HG03378 (cell line): ENCODE measurements around the gene CFAP57.

ENCODE experiments used
- ATAC-seq: cut with Tn5 transposase; IDR thresholded peaks from one replicate; pipeline ENCODE4 v1.9.1; 2021; ENCODE audit warnings: mild to moderate bottlenecking, moderate library complexity; ENCODE audit not compliant: unreplicated experiment

The CFAP57 gene

DNA sequence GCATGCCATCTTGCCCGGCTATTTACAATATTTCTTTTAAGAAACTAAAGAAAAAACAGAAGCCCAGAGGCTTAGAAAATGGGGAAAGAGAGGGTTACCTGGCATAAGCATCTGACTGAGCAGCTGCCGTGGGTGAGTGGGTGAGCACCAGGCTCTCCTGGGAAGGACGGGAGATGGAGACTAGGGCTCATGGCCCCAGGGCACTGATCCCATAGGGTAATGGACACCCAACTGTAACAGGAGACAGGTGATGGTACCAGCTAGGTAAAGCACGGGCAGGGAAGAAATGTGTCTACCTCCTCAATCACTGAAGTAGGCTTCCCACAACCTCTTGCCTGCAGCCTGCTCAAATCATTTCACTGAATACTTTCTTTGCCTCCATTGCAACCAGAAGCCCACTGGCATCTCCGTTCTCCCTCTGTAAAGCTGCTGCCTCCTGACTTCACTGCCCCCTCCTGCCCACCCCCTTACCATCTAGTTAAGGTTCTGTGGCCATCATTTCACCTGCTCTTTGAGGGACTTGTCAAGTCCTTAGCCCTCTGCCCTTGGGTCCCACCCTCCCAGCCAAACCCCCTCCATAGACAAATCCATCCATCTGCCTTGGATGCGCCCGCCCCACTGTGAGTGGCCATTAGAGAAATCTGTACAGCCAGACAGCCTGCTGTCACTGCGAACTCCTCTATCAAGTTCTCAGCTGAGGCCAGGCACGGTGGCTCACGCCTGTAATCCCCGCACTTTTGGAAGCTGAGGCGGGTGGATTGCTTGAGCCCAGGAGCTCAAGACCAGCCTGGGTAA lies 103.9 kb downstream of the CFAP57 start:
- no peak for ATAC-seq

- no peak for ATAC-seq
These were observed 104.5 kb downstream of the CFAP57 start for GRCh38 chr1:43276673-43277072.

GRCh38 chr1:43277116-43277876 lies 105.2 kb downstream of the CFAP57 start:
- ATAC-seq = no peak

- ATAC-seq = no peak
These were observed 107.0 kb downstream of the CFAP57 start for GRCh38 chr1:43279161-43279560.

DNA sequence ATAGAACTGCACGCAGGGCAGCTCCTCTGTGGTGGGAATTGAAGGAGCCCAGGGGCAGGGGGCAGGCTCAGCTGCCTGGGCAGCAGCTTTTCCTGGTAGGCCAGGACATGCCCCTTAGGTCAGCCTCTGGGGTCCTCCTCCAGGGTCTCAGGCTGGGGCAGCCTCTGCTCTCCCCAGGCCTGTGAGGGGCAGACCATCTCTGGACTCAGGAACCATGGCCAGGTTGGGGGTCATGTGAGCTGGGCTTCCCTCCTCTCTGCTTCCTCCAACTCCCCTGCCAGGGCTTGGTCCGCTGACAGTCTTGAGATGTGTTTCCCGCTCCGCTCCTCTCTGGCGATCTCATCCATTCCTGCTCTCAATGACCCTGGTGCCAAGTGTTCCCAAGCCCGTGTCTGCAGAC lies 107.5 kb downstream of the CFAP57 start:
- no peak for ATAC-seq

DNA sequence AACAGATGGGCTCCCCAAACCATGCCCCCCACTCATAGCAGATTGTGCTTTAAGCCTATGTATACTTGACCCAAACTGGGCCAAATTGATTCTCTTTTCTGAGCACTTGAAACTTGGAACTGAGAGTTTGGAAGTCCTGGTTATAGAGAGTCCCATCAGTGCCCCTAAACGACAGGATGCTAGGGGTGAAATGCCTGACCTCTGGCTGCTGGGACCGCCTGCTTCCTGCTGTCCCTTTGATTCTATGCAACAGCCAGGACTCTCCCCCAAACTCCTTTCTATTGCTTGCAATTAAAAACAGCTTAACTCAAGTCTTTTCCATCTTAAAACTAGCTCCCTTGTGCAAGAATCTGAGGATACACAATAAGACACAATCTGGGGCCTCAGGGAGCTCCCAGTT lies 108.6 kb downstream of the CFAP57 start:
- no peak for ATAC-seq

DNA sequence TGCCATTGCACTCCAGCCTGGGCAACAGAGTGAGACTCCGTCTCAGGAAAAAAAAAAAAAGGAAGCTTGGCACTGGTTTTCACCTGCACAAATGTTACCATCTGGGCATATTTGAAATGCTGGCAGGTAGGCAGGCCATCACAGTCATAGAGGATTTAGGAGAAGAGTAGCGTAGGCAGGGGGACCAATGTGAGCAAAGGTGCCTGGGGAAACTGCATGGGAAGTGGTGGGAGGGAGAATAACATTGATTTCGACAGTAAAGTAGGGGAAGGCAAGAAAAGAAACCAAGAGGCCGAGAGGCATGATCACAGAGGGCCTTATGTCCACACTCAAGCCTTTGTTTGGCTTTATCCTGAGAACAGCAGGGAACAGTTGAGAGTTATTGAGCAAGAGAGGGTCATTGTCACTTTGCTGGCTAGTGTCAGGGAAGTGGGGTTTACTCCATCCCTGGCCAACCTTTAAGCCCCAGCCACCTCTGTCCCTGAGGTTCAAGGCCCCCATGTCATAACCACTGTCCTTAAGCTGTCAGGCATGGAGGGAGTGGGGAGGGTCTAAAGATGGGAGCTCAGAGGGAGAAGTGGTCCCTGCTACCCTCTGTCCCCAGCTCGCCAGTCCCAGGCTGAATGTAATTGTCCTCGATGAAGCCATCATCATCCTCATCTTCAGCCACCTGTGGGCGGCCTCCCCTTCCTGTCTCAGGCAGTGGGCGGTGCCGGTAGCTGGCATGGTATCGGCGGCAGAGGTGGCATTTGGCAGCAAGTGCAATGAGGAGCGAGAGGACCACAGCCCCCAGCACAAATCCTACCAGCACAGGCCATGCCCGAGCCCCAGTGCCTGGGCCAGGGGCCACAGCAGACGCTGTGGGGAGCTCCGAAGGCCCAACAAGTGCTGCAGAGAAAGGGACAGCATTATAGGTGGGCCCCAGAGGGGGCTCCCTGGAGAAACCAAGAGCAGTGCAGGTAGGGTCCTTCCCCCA lies 110.4 kb downstream of the CFAP57 start:
- no peak for ATAC-seq

DNA sequence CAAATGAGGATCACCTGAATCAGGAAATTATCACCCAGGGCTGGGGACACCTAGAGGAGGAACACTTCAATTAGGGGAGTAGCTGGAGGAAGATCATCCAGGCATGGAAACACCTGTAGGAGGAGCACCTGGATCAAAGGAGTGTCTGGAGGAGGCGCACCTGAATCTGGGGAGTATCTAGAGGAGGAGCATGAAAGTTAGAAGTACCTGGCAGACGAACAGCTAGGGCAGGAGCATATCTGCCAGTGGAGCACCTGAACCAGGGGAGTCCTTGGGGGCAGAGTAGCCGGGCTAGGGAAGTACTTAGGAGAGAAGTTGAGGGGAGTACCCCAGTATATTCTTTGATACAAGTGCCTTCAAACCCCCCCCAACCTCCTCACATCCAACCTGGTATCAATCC lies 111.9 kb downstream of the CFAP57 start:
- no peak for ATAC-seq

- no peak for ATAC-seq
These were observed 112.5 kb downstream of the CFAP57 start for GRCh38 chr1:43284546-43285110.

- ATAC-seq = no peak
These were observed 113.3 kb downstream of the CFAP57 start, which contains the start of gene C1orf210 for GRCh38 chr1:43285269-43285990. TSS of gene C1orf210 (minus strand) at chr1:43285581. CDS start at chr1:43283270, 2,311 bp downstream.

DNA sequence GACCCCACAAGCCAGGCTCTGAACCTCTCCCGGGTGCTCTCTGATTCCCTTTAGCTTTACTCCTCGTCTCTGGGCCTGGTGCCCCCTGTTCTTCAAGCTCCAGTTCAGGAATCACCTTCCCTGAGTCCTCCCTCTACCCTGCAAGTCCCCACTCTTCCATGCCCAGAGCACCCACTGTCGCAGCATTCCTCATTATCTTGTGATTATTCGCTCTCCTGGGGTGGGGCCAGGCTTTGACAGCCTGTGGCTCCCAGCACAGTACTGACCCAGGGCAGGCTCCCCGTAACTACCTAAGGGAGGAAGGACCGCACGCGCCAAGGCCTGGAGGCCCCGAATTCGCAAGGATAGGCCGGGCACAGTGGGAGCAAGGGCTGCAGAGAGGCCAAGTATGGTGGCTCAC lies 114.0 kb downstream of the CFAP57 start:
- no peak for ATAC-seq

DNA sequence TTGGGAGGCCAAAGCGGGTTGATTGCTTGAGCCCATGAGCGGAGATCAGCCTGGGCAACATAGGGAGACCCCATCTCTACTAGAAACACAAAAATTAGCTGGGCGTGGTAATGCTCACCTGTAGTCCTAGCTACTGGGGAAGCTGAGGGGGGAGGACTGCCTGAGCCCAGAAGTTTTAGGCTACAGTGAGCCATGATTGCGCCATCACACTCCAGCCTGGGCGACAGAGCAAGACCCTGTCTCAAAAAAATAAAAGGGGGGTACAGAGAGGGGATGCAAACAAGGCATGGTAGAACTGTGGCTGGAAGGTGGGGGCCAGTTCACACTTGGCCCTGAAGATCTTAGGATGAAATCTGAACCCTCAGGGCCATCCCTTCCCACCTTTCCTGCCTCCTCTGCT lies 114.4 kb downstream of the CFAP57 start:
- no peak for ATAC-seq

GRCh38 chr1:43288058-43288784 lies 116.1 kb downstream of the CFAP57 start:
- no peak for ATAC-seq

GRCh38 chr1:43288785-43289706 lies 116.9 kb downstream of the CFAP57 start:
- no peak for ATAC-seq

DNA sequence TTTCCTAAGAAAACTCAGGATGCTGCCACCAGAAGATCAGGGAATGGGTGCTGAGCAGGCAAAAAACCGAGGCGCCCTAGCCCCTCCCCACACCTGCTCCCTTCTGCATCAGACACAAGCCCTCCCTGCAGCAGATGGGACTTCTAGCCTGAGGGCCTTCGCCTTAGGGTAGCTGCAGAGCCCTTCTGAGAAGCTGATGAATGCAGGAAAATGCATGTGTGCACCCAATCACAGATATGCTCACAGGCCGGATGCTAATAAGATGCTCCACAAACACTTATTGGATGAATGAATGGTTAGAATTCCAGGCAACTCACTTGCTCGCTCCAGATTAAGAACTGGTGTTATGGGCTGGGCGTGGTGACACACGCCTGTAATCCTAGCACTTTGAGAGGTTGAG lies 120.1 kb downstream of the CFAP57 start:
- ATAC-seq = no peak

DNA sequence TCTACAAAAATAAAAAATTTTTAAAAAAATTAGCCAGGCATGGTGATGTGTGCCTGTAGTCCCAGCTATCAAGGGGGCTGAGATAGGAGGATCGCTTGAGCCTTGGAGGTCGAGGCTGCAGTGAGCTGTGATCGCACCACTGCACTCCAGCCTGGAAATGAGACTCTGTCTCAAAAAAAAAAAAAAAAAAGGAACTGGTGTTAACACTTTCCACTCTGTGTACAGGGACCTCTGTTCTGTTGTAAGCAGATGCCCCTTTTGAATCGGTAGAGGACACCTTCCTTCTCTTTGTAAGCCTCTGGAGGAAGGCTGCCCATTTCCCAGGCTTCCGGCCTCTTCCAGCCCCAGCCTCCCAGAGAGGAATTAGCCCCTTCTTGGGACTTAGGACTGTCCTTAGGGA lies 120.5 kb downstream of the CFAP57 start:
- ATAC-seq = no peak

DNA sequence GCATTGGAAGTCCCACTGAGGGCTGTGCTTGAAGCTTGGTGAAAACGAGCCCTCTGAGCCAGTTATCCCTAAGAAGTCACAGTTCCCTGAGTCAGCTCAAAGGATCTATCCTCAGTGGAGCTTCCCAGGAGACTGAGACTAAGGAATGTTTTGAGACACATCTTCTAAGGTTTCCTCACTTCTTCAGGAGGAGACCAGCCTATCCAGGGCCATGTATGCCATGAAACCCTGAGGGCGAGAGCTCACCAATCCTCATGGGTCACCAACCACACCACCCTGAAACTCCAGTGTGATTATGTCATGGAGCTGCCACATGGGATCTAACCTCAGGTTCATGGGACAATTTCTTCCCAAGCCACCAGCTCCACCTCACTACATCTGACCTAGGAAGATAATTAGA lies 121.0 kb downstream of the CFAP57 start:
- no peak for ATAC-seq
